ENCODE measurements around the gene ATP8A2.

The ATP8A2 gene

DNA sequence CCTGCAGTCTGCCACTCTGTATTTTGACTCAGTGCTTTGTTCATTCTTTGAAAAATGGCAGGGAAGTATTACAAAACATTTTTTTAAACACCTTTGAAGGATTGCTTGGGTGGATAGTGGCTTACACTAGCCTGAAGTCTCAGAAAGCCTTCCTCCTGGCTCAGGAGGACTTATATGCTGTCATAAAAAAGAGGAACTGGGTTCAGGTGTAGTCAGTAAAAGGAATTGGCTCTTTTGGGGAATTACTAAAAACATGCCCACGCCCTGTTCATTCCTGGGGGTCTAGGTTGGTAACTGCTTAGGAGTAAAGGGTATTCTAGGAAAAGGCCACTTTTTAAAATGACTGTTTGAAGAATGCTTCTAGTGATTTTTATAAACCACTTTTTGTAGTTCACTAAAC lies 493.2 kb downstream of the ATP8A2 start:
- TF ChIP-seq, protein P1, sequence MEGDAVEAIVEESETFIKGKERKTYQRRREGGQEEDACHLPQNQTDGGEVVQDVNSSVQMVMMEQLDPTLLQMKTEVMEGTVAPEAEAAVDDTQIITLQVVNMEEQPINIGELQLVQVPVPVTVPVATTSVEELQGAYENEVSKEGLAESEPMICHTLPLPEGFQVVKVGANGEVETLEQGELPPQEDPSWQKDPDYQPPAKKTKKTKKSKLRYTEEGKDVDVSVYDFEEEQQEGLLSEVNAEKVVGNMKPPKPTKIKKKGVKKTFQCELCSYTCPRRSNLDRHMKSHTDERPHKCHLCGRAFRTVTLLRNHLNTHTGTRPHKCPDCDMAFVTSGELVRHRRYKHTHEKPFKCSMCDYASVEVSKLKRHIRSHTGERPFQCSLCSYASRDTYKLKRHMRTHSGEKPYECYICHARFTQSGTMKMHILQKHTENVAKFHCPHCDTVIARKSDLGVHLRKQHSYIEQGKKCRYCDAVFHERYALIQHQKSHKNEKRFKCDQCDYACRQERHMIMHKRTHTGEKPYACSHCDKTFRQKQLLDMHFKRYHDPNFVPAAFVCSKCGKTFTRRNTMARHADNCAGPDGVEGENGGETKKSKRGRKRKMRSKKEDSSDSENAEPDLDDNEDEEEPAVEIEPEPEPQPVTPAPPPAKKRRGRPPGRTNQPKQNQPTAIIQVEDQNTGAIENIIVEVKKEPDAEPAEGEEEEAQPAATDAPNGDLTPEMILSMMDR (IDR thresholded peaks at IDR 0.05; ENCODE audit: low read depth, low read length): no peak
- no peak for DNase-seq (ENCODE audit: extremely low read depth, low read depth)

DNA sequence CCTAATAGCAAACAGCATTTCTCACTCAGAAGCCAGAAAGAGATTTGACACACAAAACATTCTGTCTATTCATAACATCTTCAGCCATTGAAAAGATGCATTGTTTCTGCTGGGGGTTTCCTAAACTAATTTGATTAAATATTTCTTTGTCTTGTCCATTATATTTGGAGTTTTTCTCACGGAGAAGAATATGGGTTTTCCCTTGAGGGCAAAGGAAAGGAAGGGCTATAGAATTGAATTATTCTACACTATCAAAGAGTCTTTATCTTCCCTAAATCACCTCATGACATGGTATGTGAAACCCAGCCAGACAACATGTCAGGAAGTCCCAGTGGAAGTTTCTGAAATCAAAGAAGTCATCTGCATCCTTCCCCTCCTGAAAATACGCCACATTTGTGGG lies 493.6 kb downstream of the ATP8A2 start:
- DNase-seq (ENCODE audit: extremely low read depth, low read depth): no peak
- TF ChIP-seq, protein P1 (IDR thresholded peaks at IDR 0.05; ENCODE audit: low read depth, low read length): no peak

DNA sequence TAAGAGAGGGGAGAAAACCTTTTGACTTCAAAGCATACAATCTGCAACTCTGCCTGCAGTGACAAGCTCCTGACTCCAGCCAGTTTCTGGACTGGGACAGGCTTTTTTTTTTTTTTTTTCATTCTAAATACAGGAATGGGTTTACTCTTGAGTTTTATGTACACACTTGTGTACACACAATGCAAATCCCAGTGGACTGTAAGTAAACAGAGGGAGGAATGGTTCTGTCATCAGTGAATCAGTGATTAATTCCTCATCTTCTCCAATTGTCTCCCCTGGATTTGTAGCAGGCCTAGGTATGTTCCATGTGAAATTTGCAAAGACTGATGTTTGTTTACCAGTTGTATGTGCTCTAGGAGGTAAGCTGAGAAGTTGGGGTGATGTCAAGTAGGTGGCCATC lies 495.3 kb downstream of the ATP8A2 start:
- DNase-seq (ENCODE audit: extremely low read depth, low read depth): no peak
- TF ChIP-seq, protein P1 (IDR thresholded peaks at IDR 0.05; ENCODE audit: low read depth, low read length): no peak

DNA sequence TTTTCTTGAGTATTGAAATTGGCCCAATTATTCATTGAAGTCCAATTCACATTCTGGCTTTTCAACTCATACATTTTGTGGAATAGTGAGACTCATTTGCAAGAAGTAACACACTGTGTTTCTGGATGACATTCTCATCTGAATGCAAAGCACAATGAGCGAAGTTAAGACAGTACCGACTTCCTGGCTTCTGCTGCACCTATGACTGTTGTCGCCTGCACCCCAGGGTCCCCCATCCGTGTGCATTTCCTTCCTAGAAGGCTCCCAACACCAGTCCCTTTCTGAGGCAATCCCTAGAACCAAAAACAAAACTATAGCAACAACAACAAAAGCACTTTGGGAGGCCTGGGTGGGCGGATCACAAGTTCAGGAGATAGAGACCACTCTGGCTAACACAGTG lies 496.7 kb downstream of the ATP8A2 start:
- TF ChIP-seq, protein P1 (IDR thresholded peaks at IDR 0.05; ENCODE audit: low read depth, low read length): no peak
- DNase-seq (ENCODE audit: extremely low read depth, low read depth): no peak

DNA sequence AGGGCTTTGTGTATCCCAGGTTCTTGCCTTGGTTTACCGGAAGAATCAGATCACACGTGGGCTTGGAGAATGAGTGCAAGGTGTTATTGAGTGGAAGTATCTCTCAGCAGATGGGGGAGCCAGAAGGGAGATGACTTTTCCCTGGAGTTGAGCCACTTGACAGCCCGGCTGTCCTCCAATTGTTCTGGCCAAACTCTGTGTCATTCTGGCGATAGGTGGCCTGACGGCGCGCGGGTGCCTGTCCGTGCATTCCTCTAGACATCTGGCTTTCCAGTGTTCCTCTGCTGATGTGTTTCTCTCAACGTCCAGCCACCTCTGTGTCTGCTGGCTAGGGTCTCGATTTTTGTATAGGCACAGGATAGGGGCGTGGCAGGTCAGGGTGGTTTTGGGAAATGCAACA lies 498.2 kb downstream of the ATP8A2 start:
- DNase-seq (ENCODE audit: extremely low read depth, low read depth): no peak
- TF ChIP-seq, protein P1 (IDR thresholded peaks at IDR 0.05; ENCODE audit: low read depth, low read length): no peak

DNA sequence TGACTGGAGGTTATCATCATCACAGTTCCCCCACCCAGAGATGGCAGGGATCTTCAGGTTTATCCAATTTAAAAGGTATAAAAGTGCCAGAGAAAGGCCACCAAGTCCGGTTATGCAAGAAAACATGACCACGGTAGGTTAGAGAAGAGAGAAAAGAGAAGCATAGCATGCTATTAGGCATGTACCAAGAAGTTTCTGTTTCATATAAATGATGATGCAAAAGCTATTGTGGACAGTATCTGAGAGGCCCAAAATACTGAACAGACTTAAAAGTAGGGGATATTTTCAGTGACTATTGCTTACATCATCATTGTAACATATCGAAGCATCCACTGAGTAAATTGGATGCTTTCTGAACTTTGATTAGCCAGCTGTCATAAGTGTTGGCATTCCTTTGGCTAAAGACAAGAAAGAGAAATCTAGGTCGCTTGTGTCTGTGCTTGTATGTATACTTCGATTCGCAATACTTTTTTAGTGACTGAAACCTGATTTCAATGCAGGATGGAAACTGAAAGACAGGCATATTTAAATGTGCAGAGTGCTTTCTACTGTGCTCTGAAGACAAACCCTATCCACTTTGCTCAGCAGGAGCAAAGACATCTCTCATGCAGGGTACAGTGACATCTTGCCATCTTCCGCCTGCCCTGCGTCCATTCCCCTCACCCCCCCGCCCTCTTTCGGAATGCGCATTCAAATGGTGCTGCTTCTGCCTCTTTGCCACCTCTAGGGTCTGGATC lies 499.8 kb downstream of the ATP8A2 start:
- no peak for DNase-seq (ENCODE audit: extremely low read depth, low read depth)
- TF ChIP-seq, protein P1 (IDR thresholded peaks at IDR 0.05; ENCODE audit: low read depth, low read length): no peak

DNA sequence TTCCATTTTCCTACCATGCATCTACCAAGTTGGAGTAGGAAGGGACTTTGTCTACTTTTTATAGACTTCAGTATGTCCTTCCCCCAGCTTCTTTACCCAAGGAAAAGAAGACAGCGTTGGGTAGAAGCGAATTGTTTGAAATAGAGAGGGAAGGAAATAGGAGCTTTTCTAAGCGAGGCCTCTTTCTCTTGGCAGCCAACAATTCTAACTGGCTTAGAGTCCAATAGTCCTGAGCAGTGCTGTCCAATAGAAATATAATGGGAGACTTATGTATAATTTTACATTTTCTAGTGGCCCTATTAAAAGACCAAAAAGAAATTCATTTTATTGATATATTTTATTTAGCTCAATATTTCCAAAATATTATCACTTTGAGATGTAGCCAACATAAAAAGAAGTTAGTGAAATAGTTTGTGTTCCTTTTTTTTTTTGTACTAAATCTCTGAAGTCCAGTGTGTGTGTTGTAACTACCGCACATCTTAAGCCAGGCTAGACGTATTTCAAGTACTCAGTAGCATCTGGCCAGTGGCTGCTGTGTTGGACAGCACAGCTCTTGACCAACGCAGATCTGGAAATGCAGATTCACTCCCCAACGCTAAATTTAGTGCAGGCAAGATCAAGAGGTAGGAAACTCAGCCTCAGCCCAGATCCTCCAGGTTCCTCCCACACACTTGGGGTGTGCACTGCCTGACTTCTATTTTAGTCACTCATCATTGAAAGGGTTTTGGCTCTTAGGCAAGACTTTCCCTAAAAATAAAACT lies 500.9 kb downstream of the ATP8A2 start:
- DNase-seq (ENCODE audit: extremely low read depth, low read depth): no peak
- TF ChIP-seq, protein P1 (IDR thresholded peaks at IDR 0.05; ENCODE audit: low read depth, low read length): no peak
